H1 (cell line): Measurements from ENCODE around the gene SYT2. TPM values are rescaled to one million over a fixed set of nuclear protein-coding genes. Genes with fewer than 3 reads are reported as not detected.

ENCODE experiments used
- GTF2F1 ChIP-seq: IDR thresholded peaks from 2 replicates; pipeline ENCODE4 v1.6.1; 2012; ENCODE audit warnings: low read depth, low read length, improper control_type of control experiment, borderline replicate concordance
- HDAC2 ChIP-seq, 2 experiments: fragments of 300-600 bp in 1 of 2; sonication (generic) in 1 of 2; IDR thresholded peaks; 2 replicates each; pipeline ENCODE4 v1.6.1; 2011 to 2012; ENCODE audit warnings: low read depth in 2 of 2, low read length in 2 of 2, mild to moderate bottlenecking in 2 of 2, moderate library complexity in 2 of 2, borderline replicate concordance in 1 of 2, inconsistent platforms in 1 of 2
- SRF ChIP-seq: IDR thresholded peaks from 2 replicates; pipeline ENCODE4 v1.6.1; 2011; ENCODE audit warnings: mild to moderate bottlenecking, low read depth, low read length, moderate library complexity
- TAF7 ChIP-seq: optimal IDR thresholded peaks from 2 replicates; pipeline ENCODE3; 2011; ENCODE audit warnings: low read depth, mild to moderate bottlenecking, inconsistent platforms, low read length, moderate library complexity, borderline replicate concordance
- polyA plus RNA-seq, 7 experiments: library from polyadenylated mRNA; depleted of rRNA in 3 of 7; stranded (reverse) in 5 of 7; unstranded in 2 of 7; fragments of >200 nt in 5 of 7; fragments of 200-250 nt in 2 of 7; gene quantifications; 1 replicate in 5 of 7; 2 replicates in 1 of 7; 4 replicates in 1 of 7; pipeline versions ENCODE4 v1.2.1 to v1.2.3, GENCODE V29; 2011 to 2013; ENCODE audit warnings: missing spikeins in 2 of 7, mixed read lengths in 2 of 7
- total RNA-seq: library from RNA; stranded (reverse); fragmentation: NEBNext Ultra II Directional; extraction: Animal tissue kit (Norgen Biotek cat#: 25700); gene quantifications from 2 replicates; pipeline ENCODE4 v1.2.1, GENCODE V29; 2021

The SYT2 gene
- total and polyA plus RNA-seq, 2 of the 8 experiments (the other 6 are each of a cell fraction or from before 2014, with no cell fraction given) = 2.8 to 11.0 TPM

GRCh38 chr1:202704601-202705000 is 5.7 kb downstream of the SYT2 start (continued):
- no peak for TF ChIP-seq TAF7
- no peak for TF ChIP-seq GTF2F1
- TF ChIP-seq HDAC2 (IDR thresholded peaks at IDR 0.05; ENCODE audit: borderline replicate concordance in 1 of 2, low read depth in 2 of 2, low read length in 2 of 2) = no peak
- TF ChIP-seq SRF = no peak
